Measurements from ENCODE around the gene BTBD6. TPM values are rescaled to one million over a fixed set of nuclear protein-coding genes. Genes with fewer than 3 reads are reported as not detected.

The BTBD6 gene
- total and polyA plus RNA-seq, 2 donors (not counting 3 experiments of a cell fraction or from before 2014, with no cell fraction given): 63.1 to 65.0 TPM

- H3K9me3 ChIP-seq (replicated peaks; ENCODE audit: control insufficient read depth, insufficient read depth, low read length): no peaks in the 10 kb centered on the region
- no peak for DNase-seq (ENCODE audit: low read depth, low spot score)
- no peaks in the 10 kb centered on the region for H4K20me1 ChIP-seq (replicated peaks; ENCODE audit: control insufficient read depth, extremely low read depth, insufficient read depth, low read length)
- H3K9me1 ChIP-seq (replicated peaks; ENCODE audit: control insufficient read depth, extremely low read depth, insufficient read depth, low read length): no peaks in the 10 kb centered on the region
- H2AFZ ChIP-seq (ENCODE audit: low read depth, low read length): no peak overlapping the region
- no peaks in the 10 kb centered on the region for H3K27me3 ChIP-seq (ENCODE audit: control insufficient read depth in 2 of 2, insufficient read depth in 2 of 2, low read length in 2 of 2)
- H3K4me1 ChIP-seq (ENCODE audit: control insufficient read depth, extremely low read depth, insufficient read depth, low read length): no peaks in the 10 kb centered on the region
- intact Hi-C loops (cut with micrococcal nuclease): no loop called here
- no peak overlapping the region for H3K4me2 ChIP-seq (ENCODE audit: insufficient read depth, low read length)
- no peak overlapping the region for H3K4me3 ChIP-seq (replicated peaks in 1 of 3; ENCODE audit: insufficient read depth in 1 of 3, low read depth in 1 of 3, low read length in 3 of 3)
- ChIA-PET CTCF (no interaction called here), POLR2A (no interaction called here)
- FAIRE-seq: no peak
- TF ChIP-seq POLR2A (IDR thresholded peaks at IDR 0.05; ENCODE audit: low read depth, low read length) (no peak), POLR2AphosphoS5 (IDR thresholded peaks at IDR 0.05; ENCODE audit: insufficient read depth, low read depth, low read length) (no peak), GATA2 (IDR thresholded peaks at IDR 0.05; ENCODE audit: insufficient read depth, insufficient read length, low read depth, low read length) (no peak), JUN (IDR thresholded peaks at IDR 0.05; ENCODE audit: borderline replicate concordance, insufficient read depth, insufficient read length, low read depth) (no peak), MYC (IDR thresholded peaks at IDR 0.05; ENCODE audit: low read depth, low read length) (no peak), EZH2 (IDR thresholded peaks at IDR 0.05; ENCODE audit: borderline replicate concordance, low read depth, low read length, severe bottlenecking) (no peak), FOS (IDR thresholded peaks at IDR 0.05; ENCODE audit: borderline replicate concordance, insufficient read depth, low read length) (no peak)
- TF ChIP-seq, protein P1, sequence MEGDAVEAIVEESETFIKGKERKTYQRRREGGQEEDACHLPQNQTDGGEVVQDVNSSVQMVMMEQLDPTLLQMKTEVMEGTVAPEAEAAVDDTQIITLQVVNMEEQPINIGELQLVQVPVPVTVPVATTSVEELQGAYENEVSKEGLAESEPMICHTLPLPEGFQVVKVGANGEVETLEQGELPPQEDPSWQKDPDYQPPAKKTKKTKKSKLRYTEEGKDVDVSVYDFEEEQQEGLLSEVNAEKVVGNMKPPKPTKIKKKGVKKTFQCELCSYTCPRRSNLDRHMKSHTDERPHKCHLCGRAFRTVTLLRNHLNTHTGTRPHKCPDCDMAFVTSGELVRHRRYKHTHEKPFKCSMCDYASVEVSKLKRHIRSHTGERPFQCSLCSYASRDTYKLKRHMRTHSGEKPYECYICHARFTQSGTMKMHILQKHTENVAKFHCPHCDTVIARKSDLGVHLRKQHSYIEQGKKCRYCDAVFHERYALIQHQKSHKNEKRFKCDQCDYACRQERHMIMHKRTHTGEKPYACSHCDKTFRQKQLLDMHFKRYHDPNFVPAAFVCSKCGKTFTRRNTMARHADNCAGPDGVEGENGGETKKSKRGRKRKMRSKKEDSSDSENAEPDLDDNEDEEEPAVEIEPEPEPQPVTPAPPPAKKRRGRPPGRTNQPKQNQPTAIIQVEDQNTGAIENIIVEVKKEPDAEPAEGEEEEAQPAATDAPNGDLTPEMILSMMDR (IDR thresholded peaks at IDR 0.05; ENCODE audit: extremely low read depth in 1 of 2, insufficient read depth in 1 of 2, low read depth in 1 of 2, low read length in 2 of 2): no peak
- TF ChIP-seq, protein P2, sequence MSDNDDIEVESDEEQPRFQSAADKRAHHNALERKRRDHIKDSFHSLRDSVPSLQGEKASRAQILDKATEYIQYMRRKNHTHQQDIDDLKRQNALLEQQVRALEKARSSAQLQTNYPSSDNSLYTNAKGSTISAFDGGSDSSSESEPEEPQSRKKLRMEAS (IDR thresholded peaks at IDR 0.05; ENCODE audit: insufficient read depth, insufficient read length): no peak
- dilution Hi-C loops (cut with MboI; ENCODE audit: extremely low pct_ligation_motif_present, low sequenced_read_pairs): no loop called here
- H3K79me2 ChIP-seq (ENCODE audit: control insufficient read depth, insufficient read depth, low read length): no peaks in the 10 kb centered on the region
- no peak overlapping the region for H3K27ac ChIP-seq (ENCODE audit: insufficient read depth, low read depth, low read length)
- peaks cover 0 to 30% of the 10 kb centered on the region in 2 experiments for H3K36me3 ChIP-seq (ENCODE audit: control insufficient read depth in 2 of 2, extremely low read depth in 1 of 2, insufficient read depth in 2 of 2, low read length in 2 of 2)
- H3K9ac ChIP-seq (replicated peaks; ENCODE audit: extremely low read depth, insufficient read depth, low read length): no peak overlapping the region
- BruUV-seq (replicated peaks): no TSS peak
Measured at GRCh38 chr14:105219753-105220152, 28.6 kb upstream of the BTBD6 start.
